ENCODE measurements around the gene ASIC1. TPM values are rescaled to one million over a fixed set of nuclear protein-coding genes. Genes with fewer than 3 reads are reported as not detected.
A peak's percentile ranks its signal among the peaks of the same experiment; 100 is the strongest.

ASIC1 gene
- total RNA-seq, 2 experiments from 2014 or later: 1.5 to 2.8 TPM

DNA sequence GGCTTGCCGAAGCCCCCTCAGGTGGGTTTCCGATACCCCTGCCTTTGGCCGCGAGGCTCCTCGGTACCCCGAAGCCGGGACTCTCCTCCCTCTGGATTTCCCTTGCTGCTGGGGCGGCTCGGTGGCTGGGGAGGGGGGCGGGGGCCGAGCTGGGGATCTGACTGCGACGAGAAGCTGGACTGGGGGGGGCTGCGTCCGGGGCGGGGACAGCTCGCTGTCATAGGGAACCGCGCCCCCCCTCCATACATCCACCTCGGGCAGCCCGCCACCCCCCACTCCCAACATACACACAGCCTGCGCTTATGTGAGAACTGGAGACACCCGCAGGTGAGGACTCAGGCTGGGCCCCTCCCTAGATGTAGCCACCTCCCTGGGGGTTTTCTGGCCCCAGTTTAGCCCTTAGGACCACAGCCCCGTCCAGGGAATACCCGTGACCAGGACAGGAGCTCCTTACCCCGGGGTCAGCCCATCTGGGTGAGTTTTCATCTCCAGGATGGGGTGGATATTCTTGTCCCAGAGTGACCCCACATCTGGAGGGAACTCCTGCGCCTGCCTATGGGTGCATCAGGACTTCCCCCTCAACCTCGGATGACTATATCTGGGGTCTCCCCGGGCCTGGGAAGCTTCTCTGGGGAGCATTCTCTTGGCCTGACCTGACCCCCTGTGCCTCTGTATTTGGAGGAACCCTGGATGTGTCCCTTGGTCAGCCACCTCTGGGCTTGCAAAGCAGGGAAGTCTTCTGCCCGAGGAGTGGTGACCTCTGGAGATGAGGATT is 687 bp downstream of the ASIC1 start:
- ChIA-PET POLR2A (interaction anchor here (0.8 to 0.9 kb wide), 2 partner anchors 32 to 91 kb away, joined by 3 read pairs; no protein-coding TSS in a partner anchor), CTCF (interaction anchor here (1.8 to 3.2 kb wide), 3 partner anchors 12 to 91 kb away, joined by 6 to 19 read pairs (median 11); no protein-coding TSS in a partner anchor)
- peak overlapping the region; percentile 2 for H3K27ac Mint-ChIP-seq
- H3K27me3 ChIP-seq (ENCODE audit: control insufficient read depth in 1 of 2, insufficient read depth in 2 of 2, low read length in 2 of 2): peaks cover 30 to 35% of the 10 kb centered on the region in 2 experiments
- no peak overlapping the region for H3K27ac ChIP-seq (ENCODE audit: low read depth in 1 of 2, low read length in 2 of 2)
- H3K36me3 ChIP-seq (ENCODE audit: insufficient read depth, low read length): no peaks in the 10 kb centered on the region
- H3K4me3 Mint-ChIP-seq: peak overlapping the region; percentile 80
- no peaks in the 10 kb centered on the region for H3K9me3 ChIP-seq (ENCODE audit: control insufficient read depth in 1 of 2, insufficient read depth in 1 of 2, low read length in 2 of 2)
- intact Hi-C loops (cut with DNase I, micrococcal nuclease): loop anchor here in 1 of 2 experiments (5.0 kb wide), 1 partner anchor 191 kb away; no protein-coding TSS in a partner anchor
- TF ChIP-seq CTCF (IDR thresholded peaks at IDR 0.05): no peak
- no peaks in the 10 kb centered on the region for H3K9me3 Mint-ChIP-seq
- peaks cover 40% of the 10 kb centered on the region for H3K4me1 ChIP-seq (ENCODE audit: insufficient read depth, low read length)
- no peaks in the 10 kb centered on the region for H3K36me3 Mint-ChIP-seq (ENCODE audit: low read depth)
- H3K4me3 ChIP-seq (ENCODE audit: low read length): peak overlapping the region; percentile 22
- H3K4me1 Mint-ChIP-seq (ENCODE audit: low read depth): peaks cover 40% of the 10 kb centered on the region
- no peak for ATAC-seq (ENCODE audit: poor library complexity)
- peaks cover 53% of the 10 kb centered on the region for H3K27me3 Mint-ChIP-seq
- DNase-seq: peak in 2 of 14 experiments; percentile 23 to 25

DNA sequence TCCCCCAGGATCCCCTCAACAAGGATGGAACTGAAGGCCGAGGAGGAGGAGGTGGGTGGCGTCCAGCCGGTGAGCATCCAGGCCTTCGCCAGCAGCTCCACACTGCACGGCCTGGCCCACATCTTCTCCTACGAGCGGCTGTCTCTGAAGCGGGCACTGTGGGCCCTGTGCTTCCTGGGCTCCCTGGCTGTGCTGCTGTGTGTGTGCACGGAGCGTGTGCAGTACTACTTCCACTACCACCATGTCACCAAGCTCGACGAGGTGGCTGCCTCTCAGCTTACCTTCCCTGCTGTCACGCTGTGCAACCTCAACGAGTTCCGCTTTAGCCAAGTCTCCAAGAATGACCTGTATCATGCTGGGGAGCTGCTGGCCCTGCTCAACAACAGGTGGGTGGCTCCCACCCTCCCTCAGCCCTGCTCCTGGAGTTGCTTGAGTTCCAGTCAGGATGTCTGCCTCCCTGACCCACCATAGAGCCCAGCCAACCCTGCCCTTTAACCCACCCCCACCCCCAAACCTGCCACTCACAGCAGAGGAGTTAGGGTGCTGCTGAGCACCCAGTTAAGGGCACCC is 1.4 kb downstream of the ASIC1 start:
- intact Hi-C loops (cut with DNase I, micrococcal nuclease): loop anchor here in 1 of 2 experiments (5.0 kb wide), 1 partner anchor 192 kb away; no protein-coding TSS in a partner anchor
- H3K4me1 Mint-ChIP-seq (ENCODE audit: low read depth): peaks cover 40% of the 10 kb centered on the region
- Histone ChIP-seq H3K4me1 (ENCODE audit: insufficient read depth, low read length) (peaks cover 40% of the 10 kb centered on the region), H3K36me3 (ENCODE audit: insufficient read depth, low read length) (no peaks in the 10 kb centered on the region), H3K27me3 (ENCODE audit: control insufficient read depth in 1 of 2, insufficient read depth in 2 of 2, low read length in 2 of 2) (peaks cover 27 to 31% of the 10 kb centered on the region in 2 experiments), H3K4me3 (ENCODE audit: low read length) (no peak overlapping the region), H3K27ac (ENCODE audit: low read depth in 1 of 2, low read length in 2 of 2) (no peak overlapping the region), H3K9me3 (ENCODE audit: control insufficient read depth in 1 of 2, insufficient read depth in 1 of 2, low read length in 2 of 2) (no peaks in the 10 kb centered on the region)
- no peaks in the 10 kb centered on the region for H3K9me3 Mint-ChIP-seq
- H3K27me3 Mint-ChIP-seq: peaks cover 45% of the 10 kb centered on the region
- H3K4me3 Mint-ChIP-seq: peak overlapping the region; percentile 80
- peak in 2 of 14 experiments; percentile 28 to 30 for DNase-seq
- ATAC-seq (ENCODE audit: poor library complexity): peak; percentile 8
- no peak for TF ChIP-seq CTCF (IDR thresholded peaks at IDR 0.05)
- H3K27ac Mint-ChIP-seq: peak overlapping the region; percentile 2
- ChIA-PET CTCF (interaction anchor here (1.0 to 2.5 kb wide), 4 partner anchors 11 to 92 kb away, joined by 3 to 11 read pairs (median 6); partner anchors contain the start of gene SMARCD1), POLR2A (interaction anchor here (0.8 to 1.0 kb wide), 4 partner anchors 26 to 92 kb away, joined by 3 read pairs; partner anchors contain the start of genes COX14 and SMARCD1)
- H3K36me3 Mint-ChIP-seq (ENCODE audit: low read depth): no peaks in the 10 kb centered on the region

DNA sequence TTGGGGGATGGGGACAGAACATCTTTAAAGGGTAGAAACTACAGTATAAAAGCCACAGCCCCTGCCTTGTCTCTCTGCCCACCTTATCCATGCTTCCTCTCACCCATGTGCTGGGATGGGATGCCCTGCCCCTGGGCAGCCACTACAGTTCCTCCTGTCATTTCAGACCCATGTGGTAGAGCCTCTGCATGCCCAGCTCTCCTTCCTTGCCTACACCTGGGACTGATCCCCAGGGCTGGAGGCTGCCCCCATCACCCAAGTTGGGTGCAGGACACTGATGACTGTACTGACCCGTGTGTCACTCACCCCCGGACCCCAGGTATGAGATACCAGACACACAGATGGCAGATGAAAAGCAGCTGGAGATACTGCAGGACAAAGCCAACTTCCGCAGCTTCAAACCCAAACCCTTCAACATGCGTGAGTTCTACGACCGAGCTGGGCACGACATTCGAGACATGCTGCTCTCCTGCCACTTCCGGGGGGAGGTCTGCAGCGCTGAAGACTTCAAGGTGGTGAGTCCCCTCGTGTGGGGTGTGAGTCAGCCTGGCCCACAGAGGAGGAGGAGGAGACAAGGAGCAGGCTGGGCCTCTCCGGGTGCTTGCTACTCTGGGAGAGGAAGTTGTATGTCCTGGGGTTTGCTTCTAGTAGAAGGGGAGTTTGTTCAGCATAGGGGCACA is 2.2 kb downstream of the ASIC1 start:
- Histone ChIP-seq H3K27me3 (ENCODE audit: control insufficient read depth in 1 of 2, insufficient read depth in 2 of 2, low read length in 2 of 2) (peaks cover 31% of the 10 kb centered on the region in 2 experiments), H3K36me3 (ENCODE audit: insufficient read depth, low read length) (no peaks in the 10 kb centered on the region), H3K27ac (ENCODE audit: low read depth in 1 of 2, low read length in 2 of 2) (no peak overlapping the region), H3K4me1 (ENCODE audit: insufficient read depth, low read length) (peaks cover 40% of the 10 kb centered on the region), H3K4me3 (ENCODE audit: low read length) (no peak overlapping the region), H3K9me3 (ENCODE audit: control insufficient read depth in 1 of 2, insufficient read depth in 1 of 2, low read length in 2 of 2) (no peaks in the 10 kb centered on the region)
- no peaks in the 10 kb centered on the region for H3K36me3 Mint-ChIP-seq (ENCODE audit: low read depth)
- intact Hi-C loops (cut with DNase I, micrococcal nuclease): loop anchor here in 1 of 2 experiments (5.0 kb wide), 1 partner anchor 192 kb away; no protein-coding TSS in a partner anchor
- peak overlapping the region; percentile 2 for H3K27ac Mint-ChIP-seq
- ChIA-PET POLR2A (interaction anchor here (0.8 to 1.0 kb wide), 4 partner anchors 23 to 53 kb away, joined by 3 read pairs; partner anchors contain the start of genes COX14 and SMARCD1), CTCF (interaction anchor here (1.0 to 2.5 kb wide), 4 partner anchors 10 to 93 kb away, joined by 3 to 11 read pairs (median 6); partner anchors contain the start of gene SMARCD1)
- H3K4me3 Mint-ChIP-seq: peak overlapping the region; percentile 80
- ATAC-seq (ENCODE audit: poor library complexity) (peak; percentile 38), DNase-seq (peak in 12 of 14 experiments; percentile 15 to 75 (median 54))
- peaks cover 40% of the 10 kb centered on the region for H3K4me1 Mint-ChIP-seq (ENCODE audit: low read depth)
- no peaks in the 10 kb centered on the region for H3K9me3 Mint-ChIP-seq
- TF ChIP-seq CTCF (IDR thresholded peaks at IDR 0.05): no peak
- peaks cover 43% of the 10 kb centered on the region for H3K27me3 Mint-ChIP-seq
